ENCODE results near the gene RNF112. TPM values are rescaled to one million over a fixed set of nuclear protein-coding genes. Genes with fewer than 3 reads are reported as not detected.

Gene RNF112
- total and polyA plus RNA-seq, 2 experiments from 2014 or later = 0.83 to 9.1 TPM

DNA sequence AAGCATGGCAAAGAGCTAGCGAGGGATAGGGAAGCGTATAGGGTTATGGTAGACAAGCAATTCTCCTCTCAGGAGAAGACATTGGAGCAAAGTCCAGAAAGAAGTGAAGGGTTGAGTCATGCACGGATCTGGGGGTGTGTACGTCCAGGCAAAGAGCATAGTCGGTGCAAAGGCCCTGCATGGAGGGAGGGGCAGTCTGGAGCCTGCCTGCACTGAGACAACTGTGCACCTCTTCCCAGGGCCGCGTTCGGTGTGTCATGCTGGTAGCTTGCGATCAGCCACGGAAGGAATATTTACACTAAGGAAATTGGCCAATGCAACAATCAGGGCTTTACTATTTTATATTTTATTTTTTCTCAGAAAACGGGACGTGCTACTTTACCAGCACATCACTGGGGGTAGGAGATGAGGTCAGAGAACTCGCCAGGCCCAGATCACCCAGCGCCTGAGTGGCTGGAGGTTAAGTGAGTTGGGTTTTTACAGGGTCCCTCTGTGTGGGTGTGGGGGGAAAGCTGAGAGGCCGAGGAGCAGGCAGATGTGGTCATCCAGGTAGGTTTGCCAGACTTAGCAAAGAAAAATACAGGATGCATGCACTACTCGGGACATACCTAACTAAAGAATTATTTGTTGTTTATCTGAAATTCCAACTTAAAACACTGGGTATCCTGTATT, 41.8 kb upstream of the RNF112 start:
- Histone ChIP-seq H3K4me2 (ENCODE audit: unreplicated experiment) (no peak overlapping the region), H3K36me3 (ENCODE audit: low read depth) (no peaks in the 10 kb centered on the region), H3K27ac (no peak overlapping the region), H3F3A (ENCODE audit: insufficient read depth) (peaks cover 12% of the 10 kb centered on the region), H3K9me3 (ENCODE audit: low read depth) (no peaks in the 10 kb centered on the region), H4K20me1 (ENCODE audit: insufficient read depth) (no peaks in the 10 kb centered on the region), H3K4me1 (ENCODE audit: insufficient read depth) (peaks cover 4% of the 10 kb centered on the region; the same call in 1 of the 2 replicates), H3K9ac (no peak overlapping the region), H2AFZ (no peak overlapping the region), H3K9me2 (ENCODE audit: insufficient read depth) (no peaks in the 10 kb centered on the region), H3K27me3 (replicated peaks; ENCODE audit: insufficient read depth) (no peaks in the 10 kb centered on the region), H3K4me3 (no peak overlapping the region), H3K79me2 (ENCODE audit: insufficient read depth) (no peaks in the 10 kb centered on the region)
- WGBS, 2 experiments (ENCODE audit: low coverage in 1 of 2, low lambda C conversion rate in 2 of 2, missing lambda C conversion rate in 2 of 2) = 83 to 90% methylated on average over 16 of the region's 16 CpGs
- in situ Hi-C loops (cut with MboI) = loop anchor here (5.0 to 25.0 kb wide), 3 partner anchors 83 to 396 kb away; no protein-coding TSS in a partner anchor
- no peak for TF ChIP-seq EZH2 (IDR thresholded peaks at IDR 0.05; ENCODE audit: insufficient read depth, poor library complexity, severe bottlenecking)
- TF ChIP-seq EZH2phosphoT487 (IDR thresholded peaks at IDR 0.05; ENCODE audit: insufficient read depth, low read depth) = no peak
- DNase-seq = no peak

DNA sequence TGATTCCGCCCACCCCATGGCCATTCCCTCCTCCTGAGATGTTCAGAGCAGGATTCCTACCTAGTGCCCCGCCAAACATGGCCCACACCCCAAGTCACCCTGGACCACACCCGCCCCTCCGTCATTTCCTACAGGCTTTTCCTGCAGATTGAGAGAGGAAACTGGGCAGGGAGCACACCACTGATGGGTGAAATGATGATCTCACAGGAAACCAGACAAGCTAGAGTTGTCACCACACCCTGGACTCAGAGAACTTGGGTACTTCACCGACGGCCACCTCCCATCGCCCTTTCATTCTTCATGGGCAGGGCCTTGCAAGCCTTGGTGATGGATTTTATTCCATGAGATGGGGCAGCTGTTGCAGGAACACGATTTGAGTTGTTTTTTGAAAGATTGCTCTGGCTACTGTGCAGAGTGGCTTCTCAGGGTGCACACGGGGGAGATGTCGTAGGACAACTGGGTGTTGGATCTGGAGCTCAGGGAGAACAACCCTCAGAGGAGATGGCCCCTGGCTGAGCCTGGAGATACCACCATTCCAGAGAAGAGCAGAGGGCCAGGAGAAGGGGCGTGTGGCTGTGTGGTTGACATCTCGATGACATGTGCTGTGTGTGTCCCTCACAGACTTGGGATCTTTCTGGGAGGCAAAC, 41.1 kb upstream of the RNF112 start:
- Histone ChIP-seq H3K9me3 (ENCODE audit: low read depth) (no peaks in the 10 kb centered on the region), H3K79me2 (ENCODE audit: insufficient read depth) (no peaks in the 10 kb centered on the region), H3K27ac (no peak overlapping the region), H3K36me3 (ENCODE audit: low read depth) (no peaks in the 10 kb centered on the region), H2AFZ (no peak overlapping the region), H3K9me2 (ENCODE audit: insufficient read depth) (no peaks in the 10 kb centered on the region), H3K4me1 (ENCODE audit: insufficient read depth) (no peaks in the 10 kb centered on the region), H3K9ac (no peak overlapping the region), H4K20me1 (ENCODE audit: insufficient read depth) (no peaks in the 10 kb centered on the region), H3F3A (ENCODE audit: insufficient read depth) (peaks cover 17% of the 10 kb centered on the region), H3K27me3 (replicated peaks; ENCODE audit: insufficient read depth) (no peaks in the 10 kb centered on the region), H3K4me3 (no peak overlapping the region), H3K4me2 (ENCODE audit: unreplicated experiment) (no peak overlapping the region)
- TF ChIP-seq EZH2phosphoT487 (IDR thresholded peaks at IDR 0.05; ENCODE audit: insufficient read depth, low read depth) (no peak), EZH2 (IDR thresholded peaks at IDR 0.05; ENCODE audit: insufficient read depth, poor library complexity, severe bottlenecking) (no peak)
- DNase-seq = no peak
- 86 to 87% methylated on average over 12 of the region's 12 CpGs for WGBS, 2 experiments (ENCODE audit: low coverage in 1 of 2, low lambda C conversion rate in 2 of 2, missing lambda C conversion rate in 2 of 2)
- in situ Hi-C loops (cut with MboI) = loop anchor here (5.0 to 25.0 kb wide), 3 partner anchors 82 to 395 kb away; no protein-coding TSS in a partner anchor

- Histone ChIP-seq H3K4me1 (ENCODE audit: insufficient read depth) (no peaks in the 10 kb centered on the region), H3K9ac (no peak overlapping the region), H3K4me3 (no peak overlapping the region), H3K9me2 (ENCODE audit: insufficient read depth) (no peaks in the 10 kb centered on the region), H3K27me3 (replicated peaks; ENCODE audit: insufficient read depth) (no peaks in the 10 kb centered on the region), H3K4me2 (ENCODE audit: unreplicated experiment) (no peak overlapping the region), H3F3A (ENCODE audit: insufficient read depth) (peaks cover 17% of the 10 kb centered on the region), H3K36me3 (ENCODE audit: low read depth) (no peaks in the 10 kb centered on the region), H4K20me1 (ENCODE audit: insufficient read depth) (no peaks in the 10 kb centered on the region), H3K79me2 (ENCODE audit: insufficient read depth) (peaks cover 1% of the 10 kb centered on the region), H3K9me3 (ENCODE audit: low read depth) (no peaks in the 10 kb centered on the region), H2AFZ (no peak overlapping the region), H3K27ac (no peak overlapping the region)
- WGBS, 2 experiments (ENCODE audit: low coverage in 1 of 2, low lambda C conversion rate in 2 of 2, missing lambda C conversion rate in 2 of 2) = 81 to 90% methylated on average over 7 of the region's 7 CpGs
- no peak for DNase-seq
- in situ Hi-C loops (cut with MboI) = loop anchor here (25.0 kb wide), 1 partner anchor 292 kb away; no protein-coding TSS in a partner anchor
- TF ChIP-seq EZH2phosphoT487 (IDR thresholded peaks at IDR 0.05; ENCODE audit: insufficient read depth, low read depth) = no peak
- TF ChIP-seq EZH2 (IDR thresholded peaks at IDR 0.05; ENCODE audit: insufficient read depth, poor library complexity, severe bottlenecking) = no peak
Observed at GRCh38 chr17:19370493-19370960, 40.5 kb upstream of the RNF112 start.

- H3K4me2 ChIP-seq (ENCODE audit: unreplicated experiment) = no peak overlapping the region
- H3K36me3 ChIP-seq (ENCODE audit: low read depth) = no peaks in the 10 kb centered on the region
- no peaks in the 10 kb centered on the region for H3K4me1 ChIP-seq (ENCODE audit: insufficient read depth)
- no peaks in the 10 kb centered on the region for H4K20me1 ChIP-seq (ENCODE audit: insufficient read depth)
- H3K4me3 ChIP-seq = no peak overlapping the region
- H3K9me2 ChIP-seq (ENCODE audit: insufficient read depth) = no peaks in the 10 kb centered on the region
- H3K27me3 ChIP-seq (replicated peaks; ENCODE audit: insufficient read depth) = no peaks in the 10 kb centered on the region
- no peak overlapping the region for H3K9ac ChIP-seq
- TF ChIP-seq EZH2 (IDR thresholded peaks at IDR 0.05; ENCODE audit: insufficient read depth, poor library complexity, severe bottlenecking) (no peak), EZH2phosphoT487 (IDR thresholded peaks at IDR 0.05; ENCODE audit: insufficient read depth, low read depth) (no peak)
- no peak for DNase-seq
- H2AFZ ChIP-seq = no peak overlapping the region
- in situ Hi-C loops (cut with MboI) = loop anchor here (25.0 kb wide), 1 partner anchor 291 kb away; no protein-coding TSS in a partner anchor
- H3F3A ChIP-seq (ENCODE audit: insufficient read depth) = peaks cover 17% of the 10 kb centered on the region
- WGBS, 2 experiments (ENCODE audit: low coverage in 1 of 2, low lambda C conversion rate in 2 of 2, missing lambda C conversion rate in 2 of 2) = 88 to 92% methylated on average over 7 of the region's 7 CpGs
- no peaks in the 10 kb centered on the region for H3K9me3 ChIP-seq (ENCODE audit: low read depth)
- H3K27ac ChIP-seq = no peak overlapping the region
- H3K79me2 ChIP-seq (ENCODE audit: insufficient read depth) = peaks cover 10% of the 10 kb centered on the region
Observed at GRCh38 chr17:19371259-19372010, 39.6 kb upstream of the RNF112 start.

Data from GM23248 (cell line).